Activated T-cell treated with anti-CD3 and anti-CD28 coated beads for 48 hours (primary cell): ENCODE measurements around the gene P2RY11.

Source experiments
- DNase-seq: peaks from one replicate; pipeline ENCODE4 v3.0.0-alpha.2; 2020; ENCODE audit warnings: low read depth

Gene P2RY11

DNA sequence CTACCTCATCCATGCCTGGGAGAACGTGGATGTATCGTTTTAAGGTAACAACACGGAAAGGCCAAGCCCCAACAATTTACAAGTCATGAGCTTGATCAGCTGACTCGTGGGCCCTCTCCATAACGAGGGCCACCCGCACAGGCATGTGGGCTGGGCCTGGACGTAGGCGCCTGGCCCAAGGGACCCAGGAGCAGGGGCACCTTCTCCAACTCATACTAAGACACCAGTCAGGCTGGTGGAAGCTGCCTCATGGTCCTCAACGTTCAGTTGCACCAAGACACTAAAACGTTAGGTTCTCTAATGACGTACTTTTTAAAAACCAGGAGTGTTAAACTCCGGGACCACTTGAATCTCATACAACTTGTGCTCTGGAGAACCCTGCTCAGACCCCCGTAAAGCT, 30.0 kb downstream of the P2RY11 start:
- DNase-seq, result no peak

DNA sequence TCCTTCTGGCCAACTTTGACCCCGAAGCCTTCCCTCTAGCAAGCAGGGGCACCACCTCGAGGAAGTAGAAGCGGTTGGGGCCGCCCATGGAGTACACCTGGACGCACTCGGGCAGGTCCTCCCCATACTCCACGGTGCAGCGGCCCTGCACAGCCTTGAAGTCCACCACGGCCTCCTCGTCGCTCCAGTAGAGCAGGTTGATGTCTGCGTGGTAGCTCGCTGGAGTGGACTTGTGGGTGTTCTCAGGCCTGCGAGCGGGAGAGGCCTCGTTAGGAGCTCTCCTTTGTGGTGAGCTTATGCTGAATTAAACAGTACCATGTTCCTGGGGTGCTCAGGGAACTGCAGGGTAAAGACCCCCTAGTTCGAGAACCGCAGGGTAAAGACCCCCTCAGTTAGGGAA, 30.5 kb downstream of the P2RY11 start:
- DNase-seq, result no peak

GRCh38 chr19:10142701-10143375, 31.3 kb downstream of the P2RY11 start:
- DNase-seq, result no peak

DNA sequence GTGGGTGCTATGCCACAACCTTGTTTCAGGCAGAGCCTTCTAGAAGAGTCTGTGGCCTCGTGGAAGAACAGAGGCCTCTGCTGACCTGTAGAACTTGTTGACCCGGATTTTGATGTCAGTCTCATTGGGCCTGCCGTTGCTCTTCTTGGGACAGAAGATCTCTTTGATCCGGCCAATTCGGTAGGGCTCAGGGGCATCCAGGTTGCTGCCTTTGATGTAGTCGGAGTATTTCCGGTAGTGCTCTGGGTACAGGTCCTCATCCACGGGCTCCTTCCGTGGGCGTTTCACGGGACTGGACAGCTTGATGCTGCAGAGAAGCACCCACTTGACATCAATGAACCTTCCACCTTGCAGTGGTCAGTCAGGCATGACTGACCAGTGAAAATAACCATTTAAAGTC, 32.2 kb downstream of the P2RY11 start:
- no peak for DNase-seq

- no peak for DNase-seq
Measured at GRCh38 chr19:10144361-10144760, 32.9 kb downstream of the P2RY11 start.

DNA sequence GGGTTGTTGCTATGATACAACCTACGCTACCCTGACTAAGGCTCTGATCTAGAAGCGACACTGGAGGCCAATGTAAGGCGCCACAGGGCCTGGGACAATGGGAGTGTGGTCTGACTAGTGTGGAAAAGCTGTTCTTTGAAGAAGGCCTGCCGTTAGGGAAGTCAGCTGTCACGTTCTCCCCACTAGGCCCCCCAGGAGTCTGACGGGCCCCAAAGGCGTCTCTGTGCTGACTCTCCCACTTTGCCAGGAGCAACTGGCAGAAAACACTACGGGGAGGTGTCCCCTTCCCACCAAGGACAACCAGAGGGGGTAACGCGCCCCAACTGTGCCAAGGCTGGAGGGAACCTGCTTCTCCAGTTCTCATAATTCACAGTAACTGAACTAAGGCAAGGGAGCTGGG, 33.5 kb downstream of the P2RY11 start:
- no peak for DNase-seq

- no peak for DNase-seq
Measured at GRCh38 chr19:10146142-10146541, 34.6 kb downstream of the P2RY11 start.

DNA sequence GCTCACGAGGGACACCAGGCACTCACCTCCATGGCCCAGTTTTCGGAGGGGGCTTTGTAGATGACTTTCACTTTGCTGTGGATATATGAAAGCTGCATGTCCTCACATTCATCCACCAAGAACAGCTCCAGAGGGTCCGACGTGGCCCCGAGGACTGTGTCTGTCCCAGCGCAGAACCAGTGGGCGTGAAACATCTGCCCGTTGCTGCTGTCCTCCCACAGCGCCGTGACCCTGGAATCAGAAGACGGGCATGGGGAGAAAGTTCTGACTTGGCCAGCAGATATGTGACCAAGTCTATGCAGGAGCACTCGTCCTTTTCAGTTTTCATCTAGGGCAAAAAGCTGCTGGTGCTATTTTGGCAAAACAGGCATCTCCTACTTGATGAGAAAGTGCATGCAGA, 37.9 kb downstream of the P2RY11 start:
- DNase-seq, result no peak

DNA sequence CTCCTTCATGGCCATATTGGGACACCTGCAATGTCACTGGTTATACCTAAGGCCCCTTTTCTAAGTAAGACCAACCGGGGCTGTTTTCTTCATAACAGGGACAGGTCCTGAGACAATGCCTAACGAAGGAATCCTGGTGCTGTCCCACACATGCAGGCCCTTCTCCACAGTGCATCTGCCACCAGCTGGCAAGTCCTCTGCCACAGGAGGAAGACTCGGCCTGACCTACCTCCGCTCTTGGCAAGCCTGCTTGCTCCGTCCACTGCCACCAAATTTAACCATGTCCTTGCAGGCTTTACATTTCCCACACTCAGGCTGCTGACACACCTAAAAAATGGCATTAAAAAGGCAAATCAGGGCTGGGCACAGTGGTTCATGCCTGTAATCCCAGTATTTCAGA, 40.0 kb downstream of the P2RY11 start:
- no peak for DNase-seq

GRCh38 chr19:10152100-10152499, 40.6 kb downstream of the P2RY11 start:
- DNase-seq, result no peak

GRCh38 chr19:10155839-10156238, 44.3 kb downstream of the P2RY11 start:
- no peak for DNase-seq

DNA sequence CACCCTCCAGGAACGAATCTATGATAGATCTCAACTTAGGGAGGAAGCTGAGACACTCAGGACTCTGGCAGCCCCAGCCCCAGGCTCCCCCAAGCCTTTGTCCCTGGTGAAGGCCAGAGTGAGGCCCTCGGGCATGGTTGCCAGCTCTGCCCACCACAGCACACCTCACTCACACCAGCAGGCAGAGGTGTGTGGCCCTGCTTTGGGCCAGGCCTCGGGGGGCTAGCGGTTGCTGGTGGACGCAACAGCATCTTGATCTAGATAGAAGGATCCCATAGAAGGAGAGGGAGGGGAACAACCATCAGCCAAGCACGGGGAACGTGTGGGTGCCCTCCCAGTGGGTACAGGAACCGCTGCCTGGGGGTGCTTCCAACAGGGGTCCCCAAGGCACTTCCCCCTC, 46.6 kb downstream of the P2RY11 start:
- DNase-seq, result no peak

DNA sequence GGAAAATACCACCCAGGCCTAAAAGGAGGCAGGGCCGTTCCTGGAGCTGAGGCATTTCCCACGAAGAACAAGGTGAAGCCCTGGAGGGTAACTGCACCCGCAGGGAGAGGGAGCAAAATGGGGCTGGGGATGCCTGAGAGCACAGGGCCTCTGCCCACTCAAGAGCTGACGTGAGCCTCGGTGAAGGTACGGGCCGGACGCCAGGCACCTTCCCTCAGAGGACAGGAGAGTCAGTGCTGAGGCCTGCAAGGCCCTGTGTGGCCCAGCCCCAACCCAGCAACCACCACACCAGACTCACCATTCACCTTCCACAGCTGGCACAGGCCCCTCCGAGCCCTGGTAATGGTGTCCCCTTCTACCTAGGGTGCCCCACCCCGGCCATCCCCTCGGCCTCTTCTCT, 47.0 kb downstream of the P2RY11 start:
- DNase-seq, result no peak

DNA sequence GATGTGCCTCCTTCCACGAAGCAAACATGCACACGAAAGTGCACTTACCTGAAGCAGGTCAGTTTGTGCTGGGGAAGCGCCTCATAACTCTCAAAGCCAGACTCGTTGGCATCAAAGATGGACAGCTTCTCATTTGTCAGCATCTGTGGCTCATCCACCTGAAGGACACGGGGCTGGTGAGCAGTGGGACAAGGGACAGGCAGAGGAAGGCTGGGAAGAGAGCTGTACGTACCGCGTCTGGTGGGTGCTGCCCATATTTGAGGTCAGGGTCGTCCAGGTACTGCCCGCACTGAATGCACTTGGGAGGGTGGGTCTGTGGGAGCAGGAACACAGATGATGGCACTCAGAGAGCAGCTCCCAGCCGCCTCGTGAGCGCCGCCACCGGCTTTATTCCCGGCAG, 48.1 kb downstream of the P2RY11 start:
- DNase-seq, result no peak

DNA sequence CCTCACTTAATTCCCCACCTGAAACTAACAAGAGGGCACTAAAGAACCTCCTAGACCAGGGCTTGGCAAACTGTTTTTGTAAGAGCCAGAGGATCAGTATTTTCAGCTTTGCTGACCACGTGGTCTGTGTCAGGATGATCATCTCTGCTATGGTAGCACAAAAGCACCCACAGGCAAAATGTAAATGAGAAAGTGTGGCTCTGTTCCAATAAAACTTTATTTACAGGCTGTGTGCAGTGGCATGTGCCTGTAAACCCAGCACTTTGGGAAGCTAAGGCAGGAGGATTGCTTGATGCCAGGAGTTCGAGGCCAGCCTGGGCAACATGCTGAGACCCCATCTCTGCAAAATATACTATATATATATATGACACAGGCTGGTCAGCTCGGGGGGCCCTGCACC, 52.0 kb downstream of the P2RY11 start:
- no peak for DNase-seq
